ENCODE data around the gene LRRC8D.

DNA sequence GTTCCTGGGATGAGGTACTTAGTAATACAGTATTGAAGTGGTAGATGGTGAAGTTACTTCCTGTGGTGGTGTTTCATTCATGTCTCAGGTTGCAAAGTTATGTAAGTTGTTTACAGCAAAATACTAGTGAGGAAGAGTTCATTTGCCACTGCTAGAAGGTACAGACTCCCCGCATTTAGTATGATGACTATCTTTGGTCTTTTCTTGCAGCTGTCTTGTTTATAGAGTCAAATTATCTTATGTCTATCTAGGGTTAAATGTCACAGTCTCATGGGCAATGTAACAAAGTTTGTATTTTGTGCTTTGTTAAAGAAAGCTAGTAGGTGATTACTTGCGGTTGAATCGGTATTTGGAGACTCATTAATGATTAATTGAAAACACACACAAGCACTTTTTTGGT lies 50.2 kb downstream of the LRRC8D start:
- TF ChIP-seq, protein P1, sequence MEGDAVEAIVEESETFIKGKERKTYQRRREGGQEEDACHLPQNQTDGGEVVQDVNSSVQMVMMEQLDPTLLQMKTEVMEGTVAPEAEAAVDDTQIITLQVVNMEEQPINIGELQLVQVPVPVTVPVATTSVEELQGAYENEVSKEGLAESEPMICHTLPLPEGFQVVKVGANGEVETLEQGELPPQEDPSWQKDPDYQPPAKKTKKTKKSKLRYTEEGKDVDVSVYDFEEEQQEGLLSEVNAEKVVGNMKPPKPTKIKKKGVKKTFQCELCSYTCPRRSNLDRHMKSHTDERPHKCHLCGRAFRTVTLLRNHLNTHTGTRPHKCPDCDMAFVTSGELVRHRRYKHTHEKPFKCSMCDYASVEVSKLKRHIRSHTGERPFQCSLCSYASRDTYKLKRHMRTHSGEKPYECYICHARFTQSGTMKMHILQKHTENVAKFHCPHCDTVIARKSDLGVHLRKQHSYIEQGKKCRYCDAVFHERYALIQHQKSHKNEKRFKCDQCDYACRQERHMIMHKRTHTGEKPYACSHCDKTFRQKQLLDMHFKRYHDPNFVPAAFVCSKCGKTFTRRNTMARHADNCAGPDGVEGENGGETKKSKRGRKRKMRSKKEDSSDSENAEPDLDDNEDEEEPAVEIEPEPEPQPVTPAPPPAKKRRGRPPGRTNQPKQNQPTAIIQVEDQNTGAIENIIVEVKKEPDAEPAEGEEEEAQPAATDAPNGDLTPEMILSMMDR (IDR thresholded peaks at IDR 0.05), result no peak
- no peak for TF ChIP-seq EP300 (IDR thresholded peaks at IDR 0.05)
- TF ChIP-seq POLR2A (IDR thresholded peaks at IDR 0.05), result no peak

All from stomach (tissue), 4 donors.